ENCODE measurements around the gene HEXA.

- TF ChIP-seq CTCF (IDR thresholded peaks at IDR 0.05; ENCODE audit: low read length) = no peak
- TF ChIP-seq EZH2phosphoT487 (IDR thresholded peaks at IDR 0.05; ENCODE audit: low read length) = no peak
These were observed 28.5 kb upstream of the HEXA start for GRCh38 chr15:72404356-72404755.
